Stimulated activated CD4-positive, alpha-beta T cell treated with anti-CD3 and anti-CD28 coated beads, Interleukin-1b, Interleukin-23, amount 100 ng/mL, for 1 hour (primary cell): ENCODE data around the gene CETP.
"Not testable (repeated sequence)": the region's sequence is repeated elsewhere in the genome, so short reads cannot be mapped to it uniquely, and the experiment has no call there.

ENCODE experiments used
- DNase-seq, 2 donors: peaks; one replicate each; pipeline ENCODE4 v3.0.0-alpha.2; 2020; ENCODE audit warnings: low read depth in 2 of 2

CETP gene

DNA sequence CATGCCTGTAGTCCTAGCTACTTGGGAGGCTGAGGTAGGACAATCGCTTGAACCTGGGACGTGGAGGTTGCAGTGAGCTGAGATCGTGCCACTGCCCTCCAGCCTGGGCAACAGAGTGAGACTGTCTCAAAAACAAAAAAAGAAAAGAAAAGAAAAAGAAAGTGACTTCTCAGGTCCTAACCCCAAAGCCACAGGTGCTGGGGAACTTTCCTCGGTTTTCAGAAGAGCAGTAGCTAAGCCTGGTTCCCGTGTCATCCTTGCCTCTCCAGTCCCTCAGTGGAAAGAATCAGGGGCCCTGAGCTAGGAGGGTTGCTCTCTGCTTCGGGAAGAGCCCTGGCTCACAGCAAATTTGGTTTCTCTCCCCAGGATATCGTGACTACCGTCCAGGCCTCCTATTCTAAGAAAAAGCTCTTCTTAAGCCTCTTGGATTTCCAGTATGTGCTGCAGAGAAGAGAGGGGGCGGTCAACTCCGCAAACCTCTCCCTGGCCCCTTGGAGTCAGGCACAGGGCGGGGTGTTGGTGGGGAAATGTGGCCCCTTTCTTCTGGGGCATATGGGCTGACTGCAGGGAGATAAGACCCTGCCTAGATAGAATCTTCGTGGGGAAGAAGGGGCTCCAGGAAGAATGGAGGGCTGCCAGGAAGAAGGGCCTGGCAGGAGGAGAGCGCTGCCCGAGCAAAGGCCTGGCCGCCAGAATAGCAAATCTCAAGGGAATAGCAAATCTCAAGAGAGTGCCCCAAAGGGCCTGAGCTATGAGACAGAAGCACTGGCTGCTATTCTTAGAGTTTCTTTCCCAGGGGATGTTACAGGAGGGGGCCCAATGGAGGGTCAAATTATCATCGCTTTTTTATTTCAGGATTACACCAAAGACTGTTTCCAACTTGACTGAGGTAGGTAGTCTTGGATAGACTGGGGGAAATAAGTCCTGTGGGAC is 19.3 kb downstream of the CETP start:
- DNase-seq: no peak

DNA sequence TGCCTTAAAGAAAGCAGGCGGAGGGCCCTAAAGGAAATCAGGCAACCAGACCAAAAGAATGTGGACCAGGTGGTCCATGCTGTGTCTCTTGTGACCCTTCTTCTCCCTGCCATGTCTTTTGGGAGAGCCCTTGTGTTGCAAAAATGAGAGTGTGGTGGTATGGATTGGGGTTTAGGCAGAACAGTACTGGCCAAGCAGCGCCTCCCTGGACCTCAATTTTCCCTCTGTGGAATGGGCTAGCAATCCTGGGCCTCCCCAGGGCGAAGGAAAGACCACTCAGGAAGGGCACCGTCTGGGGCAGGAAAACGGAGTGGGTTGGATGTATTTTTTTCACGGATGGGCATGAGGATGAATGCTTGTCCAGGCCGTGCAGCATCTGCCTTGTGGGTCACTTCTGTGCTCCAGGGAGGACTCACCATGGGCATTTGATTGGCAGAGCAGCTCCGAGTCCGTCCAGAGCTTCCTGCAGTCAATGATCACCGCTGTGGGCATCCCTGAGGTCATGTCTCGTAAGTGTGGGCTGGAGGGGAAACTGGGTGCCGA is 20.1 kb downstream of the CETP start:
- no peak for DNase-seq

DNA sequence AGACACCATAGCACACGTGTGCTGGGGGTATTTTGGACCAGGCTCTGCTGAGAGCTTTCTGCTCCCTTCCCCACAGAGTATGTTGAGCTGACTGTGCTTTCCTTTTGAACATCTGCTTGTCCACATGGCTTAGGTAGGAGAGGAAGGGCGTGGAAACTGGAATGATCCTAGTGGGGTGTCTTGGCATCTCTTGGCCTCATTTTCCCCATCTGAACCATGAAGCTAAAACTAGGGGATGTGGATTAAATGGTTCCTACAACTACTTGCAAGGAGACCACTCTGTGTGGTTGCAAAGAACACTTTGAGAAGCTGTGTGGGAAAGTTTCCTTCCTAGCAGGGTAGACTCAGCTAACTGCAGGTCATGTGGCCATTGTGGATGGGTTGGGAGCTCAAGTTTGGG is 20.9 kb downstream of the CETP start:
- no peak for DNase-seq

DNA sequence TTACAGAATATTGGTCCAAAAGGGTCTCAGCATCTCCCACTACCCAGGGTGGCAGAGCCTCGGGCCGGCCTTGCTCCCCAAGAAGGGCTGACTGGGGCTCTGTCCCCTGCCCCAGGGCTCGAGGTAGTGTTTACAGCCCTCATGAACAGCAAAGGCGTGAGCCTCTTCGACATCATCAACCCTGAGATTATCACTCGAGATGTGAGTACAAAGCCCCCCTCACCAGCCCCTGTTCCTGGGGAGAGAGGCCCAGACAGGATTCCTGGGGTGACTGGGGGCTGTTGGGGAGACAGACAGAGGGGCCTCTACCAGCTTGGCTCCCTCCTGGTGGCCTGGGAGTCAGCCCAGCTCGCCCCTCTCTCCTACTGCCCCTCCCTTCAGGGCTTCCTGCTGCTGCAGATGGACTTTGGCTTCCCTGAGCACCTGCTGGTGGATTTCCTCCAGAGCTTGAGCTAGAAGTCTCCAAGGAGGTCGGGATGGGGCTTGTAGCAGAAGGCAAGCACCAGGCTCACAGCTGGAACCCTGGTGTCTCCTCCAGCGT is 21.5 kb downstream of the CETP start:
- no peak for DNase-seq

DNA sequence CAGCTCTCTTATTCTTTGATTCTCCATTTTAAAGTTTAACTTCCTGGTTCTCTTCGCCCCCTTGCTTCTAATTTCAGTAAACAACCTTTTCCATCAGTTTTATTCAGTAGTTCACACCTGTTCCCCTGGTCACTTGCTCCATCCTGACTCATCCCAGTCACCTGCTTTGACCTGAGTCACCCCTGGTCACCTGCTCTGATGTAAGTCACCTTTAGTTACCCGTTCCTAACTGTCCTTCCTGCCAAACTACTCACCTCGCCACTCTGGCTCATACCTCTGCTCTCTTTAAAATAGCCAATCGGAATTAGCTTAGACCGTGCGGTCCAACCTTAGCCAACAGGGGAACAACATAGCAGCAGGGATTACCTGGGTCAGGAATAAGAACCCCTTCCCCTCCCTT is 22.9 kb downstream of the CETP start:
- no peak for DNase-seq

DNA sequence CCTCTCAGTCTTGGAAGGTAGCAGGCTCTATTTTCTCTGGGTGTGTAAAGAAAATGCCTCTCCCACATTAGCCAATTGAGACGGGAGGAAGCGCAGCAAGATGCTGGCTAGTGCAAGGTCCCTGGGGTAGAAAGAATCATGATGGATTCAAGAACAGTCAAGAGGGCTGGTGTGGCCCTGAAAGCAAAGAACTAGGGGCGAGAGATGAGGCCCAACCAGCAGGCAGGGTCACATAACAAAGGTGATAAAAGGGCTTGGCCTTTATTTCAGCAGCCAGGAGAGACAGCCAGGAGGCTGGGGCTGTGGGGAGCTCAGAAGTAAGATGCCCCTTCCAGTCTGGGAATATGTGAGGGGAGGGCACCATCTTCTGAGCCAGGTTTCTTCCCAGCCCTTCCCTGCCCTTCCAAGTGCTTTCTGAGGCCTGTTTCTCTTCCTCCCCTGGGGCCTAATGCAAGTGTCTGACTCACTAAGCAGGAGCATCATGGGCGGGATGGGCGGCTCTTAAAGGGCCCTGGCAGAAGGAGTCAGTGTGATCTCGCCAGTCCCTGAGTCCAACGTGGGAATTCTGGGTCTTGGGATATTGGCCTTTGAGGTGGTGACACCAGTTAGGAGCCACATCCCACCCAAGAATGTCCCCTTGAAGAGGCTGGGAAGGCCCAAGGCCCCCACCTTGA is 23.7 kb downstream of the CETP start:
- DNase-seq: no peak

DNA sequence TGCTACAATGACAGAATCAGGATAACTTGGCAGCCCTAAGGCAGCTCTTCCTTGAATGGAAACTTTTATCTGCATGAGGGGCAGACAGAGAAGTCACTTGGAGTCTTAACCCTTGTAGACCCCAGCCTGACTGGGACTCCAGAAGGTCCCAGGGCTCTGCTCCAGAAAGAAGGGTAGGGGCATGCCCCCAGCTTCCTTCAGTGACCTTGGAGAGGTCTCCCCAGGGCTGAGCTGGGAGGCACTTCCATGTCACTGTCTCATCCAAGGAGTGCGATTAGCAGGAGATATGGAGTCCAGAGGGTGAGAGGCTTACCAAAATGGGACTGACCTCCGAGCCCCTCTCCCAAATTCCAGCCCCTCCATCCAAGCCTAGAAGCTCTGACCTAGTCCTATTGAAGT is 24.2 kb downstream of the CETP start:
- DNase-seq: no peak

DNA sequence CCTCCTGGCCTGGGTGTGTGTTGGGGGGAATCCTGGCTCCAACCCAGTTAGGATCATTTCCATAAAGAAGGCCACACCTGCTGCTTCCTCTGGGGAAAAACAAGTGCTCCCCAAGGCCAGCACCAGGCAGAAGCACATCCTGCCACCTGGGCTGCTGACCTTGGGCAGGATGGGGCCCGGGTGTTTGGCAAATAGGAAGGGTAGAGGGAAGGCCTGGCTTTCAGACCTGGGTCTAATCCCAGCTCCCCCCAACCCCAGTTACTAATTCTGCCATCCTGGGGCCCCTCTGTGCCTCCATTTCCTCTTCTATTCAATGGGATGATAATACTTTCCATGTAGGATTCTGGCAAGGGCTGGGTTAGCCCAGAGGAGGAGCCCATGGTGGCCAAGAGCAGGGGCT is 24.6 kb downstream of the CETP start:
- DNase-seq: no peak

DNA sequence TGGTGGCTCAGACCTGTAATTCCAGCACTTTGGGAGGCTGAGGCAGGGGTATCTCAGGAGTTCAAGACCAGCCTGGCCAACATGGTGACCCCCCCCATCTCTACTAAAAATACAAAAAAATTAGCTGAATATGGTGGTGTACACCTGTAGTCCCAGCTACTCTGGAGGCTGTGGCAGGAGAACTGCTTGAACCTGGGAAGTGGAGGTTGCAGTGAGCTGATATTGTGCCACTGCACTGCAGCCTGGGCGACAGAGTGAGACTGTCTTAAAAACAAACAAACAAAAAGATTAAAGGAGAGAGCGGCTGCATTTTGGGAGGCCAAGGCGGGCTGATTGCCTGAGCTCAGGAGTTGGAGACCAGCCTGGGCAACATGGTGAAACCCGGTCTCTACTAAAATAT is 25.2 kb downstream of the CETP start:
- not testable (repeated sequence) for DNase-seq

DNA sequence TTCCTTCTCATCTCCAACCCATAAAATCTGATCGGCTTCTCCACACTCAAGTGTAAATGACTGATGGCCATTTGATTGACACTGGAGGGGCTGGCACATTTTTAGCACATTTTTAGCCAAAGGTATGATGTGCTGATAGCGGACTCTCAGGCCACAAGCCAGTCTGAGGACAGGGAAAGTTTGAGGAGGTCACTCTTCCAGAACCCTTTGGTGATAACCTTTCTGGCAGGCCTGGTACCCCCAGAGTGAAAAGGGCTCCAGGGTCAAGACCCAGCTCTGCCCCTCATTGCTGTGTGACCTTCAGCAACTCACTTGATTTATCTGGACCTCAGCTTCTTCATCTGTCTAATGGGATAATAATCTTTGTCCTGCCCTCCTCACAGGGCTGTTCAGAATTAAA is 25.9 kb downstream of the CETP start:
- no peak for DNase-seq

DNA sequence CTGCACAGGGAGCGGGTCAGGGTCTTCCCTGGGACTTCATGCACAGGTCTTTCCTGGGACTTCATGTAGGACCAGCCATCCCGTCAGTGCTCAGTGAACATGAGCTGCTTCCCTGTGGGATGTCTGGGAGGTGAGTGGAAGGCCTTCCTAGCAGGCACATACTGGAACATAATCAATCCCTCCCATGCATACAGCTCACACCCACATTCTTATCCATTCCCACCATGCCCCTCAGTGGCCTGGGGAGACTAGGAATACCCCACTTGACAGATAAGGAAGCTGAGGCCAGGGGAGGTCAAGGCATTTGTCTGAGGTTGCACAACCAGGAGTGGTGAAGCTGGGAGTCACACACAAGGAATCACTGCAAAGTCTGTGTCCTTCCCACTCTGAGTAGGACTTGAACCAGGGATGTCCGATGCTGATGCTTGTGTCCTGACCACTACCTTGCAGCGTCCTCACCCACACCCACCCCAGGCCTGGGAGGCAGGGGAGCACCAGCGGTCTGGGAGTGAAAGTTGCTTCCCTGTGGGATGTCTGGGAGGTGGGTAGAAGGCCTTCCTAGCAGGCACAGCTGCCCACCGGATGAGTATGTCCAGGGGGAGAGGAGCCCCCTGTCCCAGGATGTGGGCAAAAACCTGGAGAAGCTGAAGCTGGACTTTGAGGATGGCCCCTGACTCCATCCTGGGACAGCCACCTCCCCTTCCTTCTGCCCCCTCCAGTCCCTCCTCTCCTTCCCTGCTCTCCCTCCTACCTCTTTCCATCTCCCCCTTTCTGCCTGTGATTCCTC is 26.6 kb downstream of the CETP start:
- no peak for DNase-seq

DNA sequence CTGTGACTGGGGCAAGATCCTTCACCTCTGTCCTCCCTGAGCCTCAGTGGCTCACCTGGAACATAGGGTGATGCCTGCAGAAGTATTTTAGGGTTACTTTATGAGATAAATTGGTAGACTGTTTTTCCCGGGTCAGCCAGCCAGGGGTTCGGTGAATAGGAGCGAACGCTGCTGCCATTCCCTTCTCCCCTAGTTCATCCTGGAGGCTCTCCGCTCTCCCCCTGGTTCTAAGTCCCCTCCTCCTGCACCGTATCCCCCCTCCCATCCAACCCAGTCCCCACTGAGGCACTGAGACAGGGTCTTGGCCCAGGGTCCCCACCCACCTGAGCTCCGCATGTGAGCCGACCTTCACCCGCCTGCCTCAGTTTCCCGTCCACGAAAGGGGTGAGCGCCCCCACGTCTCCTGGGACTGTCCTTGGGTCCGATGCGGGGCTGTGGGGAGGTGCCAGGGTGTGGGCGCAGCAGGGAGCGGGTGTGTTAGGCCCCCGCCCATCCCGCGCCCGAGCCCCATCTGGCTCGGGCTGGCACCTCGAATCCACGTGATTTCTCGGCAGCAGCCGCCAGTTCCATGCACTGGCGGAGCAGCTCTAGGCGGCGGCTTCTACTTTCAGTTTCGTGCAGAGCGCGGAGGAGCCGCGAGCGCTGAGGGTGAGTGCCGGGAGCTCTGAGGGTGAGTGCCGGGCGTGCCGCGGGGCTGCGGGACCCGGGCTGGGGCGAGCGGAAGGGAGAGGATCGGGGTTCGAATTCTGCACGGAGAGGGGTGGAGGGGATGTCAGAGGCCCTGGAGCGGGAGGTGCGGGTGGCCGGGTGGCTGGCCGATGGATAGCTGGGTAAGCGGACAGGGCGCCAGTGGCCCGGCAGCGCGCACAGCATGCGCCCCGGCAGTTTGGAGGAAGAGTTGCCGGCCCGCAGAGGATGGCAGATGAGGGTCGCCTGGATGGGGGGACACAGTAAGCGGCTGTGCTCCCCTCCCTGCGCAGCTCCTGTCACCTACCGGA is 27.5 kb downstream of the CETP start, which contains the start of gene NLRC5:
TSS of gene NLRC5 (plus strand) at position 610 of the 998 bp plus-strand sequence. CDS start 31,156 bp downstream, outside the sequence.
- peak; percentile 76 to 89 for DNase-seq

DNA sequence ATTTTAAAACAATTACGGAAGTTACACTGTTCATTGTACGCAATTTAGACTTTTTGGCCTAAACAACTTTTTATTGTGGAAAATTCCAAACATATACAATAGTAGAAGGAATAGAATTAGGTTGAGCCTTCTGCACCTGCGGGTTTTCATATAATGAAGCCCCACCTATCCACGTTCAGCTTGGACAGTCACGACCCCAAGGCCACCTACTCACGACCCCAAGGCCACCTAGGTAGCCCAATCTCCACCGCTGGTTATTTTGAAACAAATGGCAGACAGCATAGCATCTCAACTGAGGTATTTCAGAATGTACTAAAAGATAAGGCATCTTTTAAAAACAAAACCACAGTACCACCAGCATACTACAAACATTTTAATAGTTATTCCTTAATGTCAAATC is 28.2 kb downstream of the CETP start:
- DNase-seq: no peak

DNA sequence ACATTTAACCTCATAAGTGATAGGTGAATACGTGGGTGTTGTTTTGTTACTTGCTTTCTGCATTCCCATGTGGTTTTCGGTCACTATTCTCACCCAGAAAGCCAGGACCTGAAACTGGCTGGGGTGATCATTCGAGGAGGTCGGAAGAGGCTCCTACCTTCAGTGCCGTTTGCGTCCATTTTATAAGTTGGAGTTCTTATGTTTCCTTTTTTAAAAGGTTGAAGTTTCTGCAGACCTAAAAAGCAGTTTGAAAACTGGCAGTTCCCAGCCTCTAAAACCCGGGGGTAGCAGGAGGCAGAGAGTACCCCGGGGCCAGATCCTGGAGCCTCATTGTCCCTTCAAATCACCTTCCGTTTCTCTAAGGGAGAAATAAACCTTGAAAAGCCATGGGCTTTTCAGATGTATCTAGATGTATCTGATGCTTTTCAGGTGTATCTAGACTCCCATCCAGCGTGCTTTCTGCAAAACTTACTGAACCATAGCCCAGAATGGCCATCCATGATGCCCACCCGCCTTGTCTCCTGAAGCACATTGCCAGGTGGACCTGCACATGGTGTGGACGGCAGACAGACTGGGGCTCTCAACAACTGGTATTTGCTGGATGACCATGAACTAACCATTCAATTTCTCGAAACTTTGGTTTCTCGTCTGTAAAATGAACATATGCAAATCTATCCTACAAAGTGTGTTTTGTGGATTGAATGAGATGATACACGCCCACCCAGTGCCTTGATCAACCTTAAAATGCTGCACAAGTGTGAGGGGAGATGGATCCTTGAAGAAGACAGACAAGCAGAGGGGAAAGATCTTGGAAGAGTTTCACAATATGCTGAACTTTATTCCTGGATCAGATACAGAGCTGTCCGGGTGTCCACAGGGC is 28.9 kb downstream of the CETP start:
- no peak for DNase-seq

DNA sequence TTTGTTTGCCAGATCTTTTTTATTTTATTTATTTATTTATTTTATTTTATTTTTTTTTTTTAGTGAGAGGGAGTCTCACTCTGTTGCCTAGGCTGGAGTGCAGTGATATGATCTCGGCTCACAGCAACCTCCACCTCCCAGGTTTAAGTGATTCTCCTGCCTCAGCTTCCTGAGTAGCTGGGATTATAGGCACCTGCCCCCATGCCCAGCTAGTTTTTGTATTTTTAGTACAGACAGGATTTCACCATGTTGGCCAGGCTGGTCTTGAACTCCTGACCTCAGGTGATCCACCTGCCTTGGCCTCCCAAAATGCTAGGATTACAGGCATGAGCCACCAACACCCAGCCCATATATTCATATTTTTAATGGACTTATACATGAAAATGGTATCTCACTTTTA is 30.7 kb downstream of the CETP start:
- DNase-seq: not testable (repeated sequence)

DNA sequence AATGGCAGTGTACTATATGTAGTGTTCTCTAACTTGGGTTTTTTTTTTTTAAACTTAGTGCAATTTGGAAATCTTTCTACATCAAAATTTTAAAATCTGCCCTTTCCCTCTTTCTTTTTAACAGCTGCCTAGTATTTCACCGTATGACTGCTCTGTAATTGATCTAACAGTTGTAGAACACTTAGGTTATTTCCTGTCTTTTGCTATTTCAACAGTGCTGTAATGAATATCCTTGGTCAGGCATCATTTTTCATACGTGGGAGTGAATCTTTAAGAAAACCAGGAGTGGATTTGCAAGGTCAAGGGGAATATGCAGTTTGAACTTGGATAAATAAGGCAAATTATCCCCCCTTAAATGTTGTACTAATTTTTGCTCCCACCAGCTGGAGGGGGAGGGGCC is 31.5 kb downstream of the CETP start:
- DNase-seq: no peak

DNA sequence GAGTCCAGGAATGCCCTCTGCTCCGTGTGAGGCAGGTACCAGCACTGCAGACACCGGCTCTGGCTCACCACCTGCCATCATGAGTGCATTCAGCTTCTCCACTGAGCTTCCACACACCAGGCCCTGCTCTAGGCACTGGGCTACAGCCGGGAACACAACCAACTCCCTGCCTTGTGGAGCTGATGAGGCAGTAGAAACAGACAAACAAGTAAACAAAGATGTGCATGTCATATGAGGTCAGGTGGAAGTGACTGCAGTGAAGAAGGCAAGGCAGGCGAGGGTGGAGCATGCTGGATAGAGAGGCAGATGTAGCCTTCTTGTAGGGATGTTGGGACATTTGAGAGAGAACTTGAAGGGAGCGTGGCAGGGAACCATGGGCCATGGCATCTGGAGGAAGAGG is 32.6 kb downstream of the CETP start:
- no peak for DNase-seq

DNA sequence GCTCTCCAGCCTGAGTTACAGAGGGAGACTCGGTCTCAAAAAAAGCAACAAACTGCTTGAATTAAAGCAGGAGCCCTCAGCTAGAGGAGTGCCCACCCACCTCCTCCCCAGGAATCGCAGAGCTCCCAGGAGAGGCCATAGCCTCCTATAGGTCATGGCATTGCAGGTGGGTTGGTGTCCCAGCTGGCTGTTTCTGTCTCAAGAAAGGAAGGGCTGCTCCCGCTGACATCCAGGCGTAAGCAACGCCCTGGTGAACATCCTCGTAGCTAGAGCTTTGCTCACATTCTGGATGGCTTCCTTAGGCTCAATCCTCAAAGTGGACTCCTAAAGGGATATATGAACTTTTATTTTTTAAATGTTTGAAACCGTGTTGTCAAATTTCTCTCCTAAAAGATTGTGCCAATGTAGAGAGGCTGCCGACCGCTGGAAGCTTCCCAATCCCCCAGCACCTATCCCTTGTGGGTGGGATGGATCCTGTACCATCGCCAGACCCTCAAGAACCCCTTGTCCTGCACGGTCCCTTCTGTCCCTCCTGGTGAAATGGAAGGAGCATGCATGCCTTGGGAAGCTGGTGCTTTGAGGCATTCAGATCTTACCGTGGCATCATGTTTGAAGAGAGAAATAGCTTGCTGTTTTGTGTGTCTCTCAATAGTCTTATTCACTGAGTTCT is 33.5 kb downstream of the CETP start:
- DNase-seq: no peak

DNA sequence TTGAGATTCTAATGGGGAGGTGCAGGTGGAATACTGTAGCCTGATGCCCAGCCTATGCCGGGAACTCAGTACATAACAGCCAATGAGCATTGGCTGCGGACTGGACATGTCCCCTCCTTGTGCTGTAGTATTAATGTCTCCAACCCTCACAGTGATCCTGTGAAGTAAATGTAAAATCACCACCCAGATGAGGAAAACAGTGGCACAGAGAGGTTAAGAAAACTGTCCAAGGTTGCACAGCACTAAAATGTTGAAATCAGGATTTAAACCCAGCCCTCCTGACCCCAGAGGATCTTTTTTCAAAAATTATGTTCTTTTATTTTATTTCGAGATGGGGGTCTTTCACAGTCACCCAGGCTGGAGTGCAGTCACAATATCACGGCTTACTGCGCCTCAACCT is 35.5 kb downstream of the CETP start:
- no peak for DNase-seq
